K562 (cell line): ENCODE measurements around the gene SLC18A3. TPM values are rescaled to one million over a fixed set of nuclear protein-coding genes. Genes with fewer than 3 reads are reported as not detected.

Source experiments
- ATAC-seq: fragments of 200-7000 bp; cut with Tn5 transposase; 3 replicates; pipeline ENCODE4 v1.9.1; 2020; ENCODE audit warnings: moderate library complexity
- BruUV-seq: library from RNA; stranded (reverse); fragments of 400-500 nt; replicated peaks from 2 replicates; lab custom pipeline; 2021; lab: Mats Ljungman, UMichigan
- CTCF ChIA-PET: fragments of 300-600 bp; formaldehyde crosslinking; extraction: SDS; loops from one replicate; lab custom pipeline; 2021; ENCODE audit warnings: low intra/inter-chr PET ratio; lab: Yijun Ruan, JAX
- POLR2A ChIA-PET: fragments of 300-600, 350-650 bp; sonication (Branson Sonifier 250); formaldehyde crosslinking; extraction: SDS; loops from one replicate; lab custom pipeline; 2021; ENCODE audit warnings: antibody characterized with exemption, inconsistent platforms; lab: Yijun Ruan, JAX
- DNase-seq, 4 experiments: peaks; one replicate each; pipeline versions ENCODE4 v3.0.0 to v3.0.0-alpha.2; 2011 to 2018; ENCODE audit warnings: low spot score in 3 of 4, mixed read lengths in 3 of 4; ENCODE audit errors: extremely low read depth in 1 of 4
- FAIRE-seq: peaks from 2 replicates; lab custom pipeline; 2011; peaks lifted over from hg19 to GRCh38; lab: Jason Lieb, UNC
- H2AFZ ChIP-seq: 2 replicates; pipeline ENCODE4 v1.6.0; 2011; ENCODE audit warnings: low read depth, low read length, control low read depth, inconsistent platforms
- H3K27ac ChIP-seq: fragments of 200-600 bp; 3 replicates; pipeline ENCODE4 v1.8.0; 2011; ENCODE audit warnings: low read depth, mild to moderate bottlenecking, control low read depth, inconsistent platforms, low read length, moderate library complexity, mixed read lengths; ENCODE audit errors: extremely low read depth
- H3K27me3 ChIP-seq, 2 experiments: fragments of 300-600 bp in 1 of 2; 2 replicates in 1 of 2; 3 replicates in 1 of 2; pipeline versions ENCODE4 v1.6.0 to v1.8.0; 2011; ENCODE audit warnings: inconsistent platforms in 2 of 2, low read length in 2 of 2, mild to moderate bottlenecking in 1 of 2, mixed read lengths in 1 of 2, moderate library complexity in 1 of 2; ENCODE audit not compliant: control insufficient read depth in 2 of 2, insufficient read depth in 2 of 2
- H3K36me3 ChIP-seq: fragments of 300-600 bp; 3 replicates; pipeline ENCODE4 v1.8.0; 2011; ENCODE audit warnings: mild to moderate bottlenecking, low read length, inconsistent platforms; ENCODE audit not compliant: control insufficient read depth, insufficient read depth
- H3K4me1 ChIP-seq, 2 experiments: fragments of 200-600 bp in 1 of 2; replicated peaks in 1 of 2; 2 replicates in 1 of 2; 3 replicates in 1 of 2; pipeline versions ENCODE4 v1.5.1 to v1.8.0; 2011; ENCODE audit warnings: inconsistent platforms in 2 of 2, low read length in 2 of 2, mild to moderate bottlenecking in 1 of 2, mixed read lengths in 1 of 2, moderate library complexity in 1 of 2; ENCODE audit not compliant: control insufficient read depth in 2 of 2, insufficient read depth in 2 of 2
- H3K4me2 ChIP-seq: 2 replicates; pipeline ENCODE4 v1.6.1; 2011; ENCODE audit warnings: low read length, control low read depth, inconsistent platforms, mixed read lengths; ENCODE audit not compliant: insufficient read depth
- H3K4me3 ChIP-seq: fragments of 200-600 bp; sonication (generic), shearing (Covaris generic); 2 replicates; pipeline ENCODE4 v1.5.1; 2016; ENCODE audit warnings: control low read depth, inconsistent platforms
- H3K79me2 ChIP-seq: fragments of 200-600 bp; 3 replicates; pipeline ENCODE4 v1.8.0; 2011; ENCODE audit warnings: low read length, inconsistent platforms; ENCODE audit not compliant: control insufficient read depth, insufficient read depth
- H3K9ac ChIP-seq, 2 experiments: 2 replicates each; pipeline versions ENCODE4 v1.6.0 to v1.6.1; 2011; ENCODE audit warnings: low read depth in 2 of 2, low read length in 2 of 2, control low read depth in 1 of 2, inconsistent platforms in 1 of 2, mild to moderate bottlenecking in 1 of 2, mixed read lengths in 1 of 2; ENCODE audit not compliant: insufficient read depth in 1 of 2
- H3K9me1 ChIP-seq: one replicate; pipeline ENCODE4 v1.6.0; 2011; ENCODE audit warnings: inconsistent platforms, mild to moderate bottlenecking, low read length, moderate library complexity; ENCODE audit not compliant: control insufficient read depth, insufficient read depth
- H3K9me3 ChIP-seq: replicated peaks from 2 replicates; pipeline ENCODE4 v1.5.1; 2011; ENCODE audit warnings: low read depth, low read length, inconsistent platforms; ENCODE audit not compliant: control insufficient read depth, insufficient read depth
- H4K20me1 ChIP-seq: replicated peaks from 2 replicates; pipeline ENCODE4 v1.6.1; 2011; ENCODE audit warnings: low read length, inconsistent platforms, mixed read lengths; ENCODE audit not compliant: control insufficient read depth, insufficient read depth
- BCOR ChIP-seq: fragments of 450-650 bp; IDR thresholded peaks from 2 replicates; pipeline ENCODE4 v1.6.1; 2016
- BRF1 ChIP-seq: IDR thresholded peaks from 3 replicates; pipeline ENCODE4 v1.6.1; 2011; ENCODE audit warnings: borderline replicate concordance, mild to moderate bottlenecking; ENCODE audit not compliant: insufficient read length; ENCODE audit errors: extremely low read depth
- ETV6 ChIP-seq, 3 experiments: fragments of 150-350 bp in 1 of 3; sonication (generic) in 1 of 3; formaldehyde crosslinking in 1 of 3; IDR thresholded peaks; 2 replicates each; pipeline versions ENCODE4 v1.6.1 to v1.8.0; 2014 to 2022; ENCODE audit warnings: borderline replicate concordance in 2 of 3, low read depth in 2 of 3, antibody characterized with exemption in 1 of 3, low read length in 1 of 3, mild to moderate bottlenecking in 1 of 3, missing genetic modification reagents in 1 of 3
- HLTF ChIP-seq: fragments of 450-650 bp; IDR thresholded peaks from 2 replicates; pipeline ENCODE4 v1.6.1; 2016
- KDM2B ChIP-seq: fragments of 250-450 bp; sonication (Bioruptor Pico); IDR thresholded peaks from 2 replicates; pipeline ENCODE4 v1.8.0; 2021; ENCODE audit warnings: mild to moderate bottlenecking, moderate library complexity
- NR2F6 ChIP-seq: fragments of 450-650 bp; formaldehyde crosslinking; IDR thresholded peaks from 2 replicates; pipeline ENCODE4 v1.4.0; 2020; ENCODE audit warnings: mild to moderate bottlenecking
- PHF20 ChIP-seq: fragments of 450-650 bp; IDR thresholded peaks from 2 replicates; pipeline ENCODE4 v1.6.1; 2018; ENCODE audit not compliant: partially characterized antibody
- SREBF1 ChIP-seq: fragments of 150-350 bp; IDR thresholded peaks from 2 replicates; pipeline ENCODE4 v1.6.1; 2014; ENCODE audit warnings: antibody characterized with exemption, low read depth, low read length, borderline replicate concordance
- SREBF2 ChIP-seq: sonication (generic); formaldehyde crosslinking; IDR thresholded peaks from 2 replicates; pipeline ENCODE4 v1.4.0; 2020; ENCODE audit warnings: mild to moderate bottlenecking, missing genetic modification reagents
- ZNF253 ChIP-seq: fragments of 250-450 bp; sonication (Bioruptor Pico); conservative IDR thresholded peaks from 2 replicates; pipeline ENCODE4 v1.6.1; 2021; ENCODE audit warnings: mild to moderate bottlenecking
- WGBS: fragments of 100-300 bp; shearing (Covaris generic); methylation state at CpG from one replicate; pipeline ENCODE4 v1.1.6; 2016; ENCODE audit warnings: low coverage, mixed read lengths; ENCODE audit not compliant: insufficient coverage; ENCODE audit errors: missing lambda C conversion rate; 5-methylcytosine and 5-hydroxymethylcytosine counted together
- in situ Hi-C: fragments of 300-500 bp; cut with MboI; formaldehyde crosslinking; loops from 4 replicates; pipeline ENCODE4 v1.15.0; 2018; ENCODE audit warnings: inconsistent platforms, mixed read lengths
- intact Hi-C: fragments of 100-400 bp; cut with micrococcal nuclease; formaldehyde crosslinking; loops from 2 replicates; pipeline ENCODE4 v1.14.2; 2022
- polyA plus RNA-seq, 8 experiments: library from polyadenylated mRNA; depleted of rRNA in 4 of 8; stranded (reverse) in 5 of 8; unstranded in 3 of 8; fragments of >200 nt; fragmentation: Nextera tagmentation in 2 of 8; fragmentation: Illumina TruSeq in 1 of 8; extraction: Ambion mirVana in 2 of 8; extraction: Trizol in 1 of 8; gene quantifications; 2 replicates each; pipeline versions ENCODE4 v1.2.1 to v1.2.3, GENCODE V29; 2011 to 2014; ENCODE audit warnings: inconsistent platforms in 1 of 8, missing spikeins in 1 of 8
- total RNA-seq, 7 experiments: library from RNA; depleted of rRNA in 6 of 7; stranded (reverse); fragments of >200 nt in 6 of 7; fragmentation: Illumina TruSeq in 2 of 7; extraction: Trizol in 2 of 7; gene quantifications; 2 replicates each; pipeline versions ENCODE4 v1.2.1 to v1.2.3, GENCODE V29; 2011 to 2021; ENCODE audit warnings: low replicate concordance in 1 of 7

SLC18A3 gene
- total and polyA plus RNA-seq, 9 of the 15 experiments (the other 6 are each of a cell fraction or from before 2014, with no cell fraction given), result not detected

- ChIA-PET POLR2A (interaction anchor here (0.7 kb wide), 1 partner anchor 9 kb away, joined by 3 read pairs; no protein-coding TSS in a partner anchor), CTCF (no interaction called here)
- intact Hi-C loops, result no loop called here
- 2% methylated on average over 6 of the region's 6 CpGs for WGBS
- Histone ChIP-seq H2AFZ (no peak overlapping the region), H3K4me2 (no peak overlapping the region), H3K36me3 (no peaks in the 10 kb centered on the region), H3K9ac (no peak overlapping the region), H3K4me3 (no peak overlapping the region), H3K27me3 (peaks cover 6 to 38% of the 10 kb centered on the region in 2 experiments), H3K9me1 (no peaks in the 10 kb centered on the region), H3K27ac (no peak overlapping the region)
- FAIRE-seq, result no peak
- ATAC-seq, result no peak
- in situ Hi-C loops, result no loop called here
- DNase-seq, result no peak
- TF ChIP-seq ETV6 (IDR thresholded peaks at IDR 0.05; ENCODE audit: borderline replicate concordance in 1 of 2, low read depth in 2 of 2, low read length in 1 of 2) (no peak), ETV6 (CRISPR knock-in tag; IDR thresholded peaks at IDR 0.05; ENCODE audit: borderline replicate concordance) (no peak), SREBF2 (no peak), KDM2B (CRISPR knock-in tag) (no peak), HLTF (no peak), PHF20 (no peak), BRF1 (no peak), SREBF1 (no peak), NR2F6 (no peak), ZNF253 (CRISPR knock-in tag) (no peak), BCOR (no peak)
- TF ChIP-seq, all 486 proteins: peak for 0
- peaks cover 6% of the 10 kb centered on the region; the same call in 1 of the 2 replicates for H4K20me1 ChIP-seq
- BruUV-seq, result no TSS peak
- H3K9me3 ChIP-seq, result no peaks in the 10 kb centered on the region
- peaks cover 0 to 3% of the 10 kb centered on the region in 2 experiments; a peak in 1 of 5 replicates for H3K4me1 ChIP-seq
- no peaks in the 10 kb centered on the region for H3K79me2 ChIP-seq
These were observed 10.8 kb downstream of the SLC18A3 start for GRCh38 chr10:49620841-49621378.
